Trophoblast cell (in vitro differentiated cells and primary cell): ENCODE results near the gene ARID3B.
"Not testable (repeated sequence)": the region's sequence is repeated elsewhere in the genome, so short reads cannot be mapped to it uniquely, and the experiment has no call there.

Experiments used
- DNase-seq, 2 donors: peaks; one replicate each; pipeline ENCODE4 v3.0.0-alpha.2; 2016
- H2AFZ ChIP-seq: 2 replicates; pipeline ENCODE4 v1.6.1; 2013; ENCODE audit warnings: low read length, moderate library complexity, mild to moderate bottlenecking; ENCODE audit not compliant: insufficient read depth, poor library complexity
- H2AK5ac ChIP-seq: 2 replicates; pipeline ENCODE4 v1.6.1; 2013; ENCODE audit warnings: mild to moderate bottlenecking, low read length
- H2BK120ac ChIP-seq: 2 replicates; pipeline ENCODE4 v1.6.1; 2013; ENCODE audit warnings: low read length, mild to moderate bottlenecking, moderate library complexity; ENCODE audit not compliant: insufficient read depth, poor library complexity
- H2BK12ac ChIP-seq: 2 replicates; pipeline ENCODE4 v1.6.1; 2013; ENCODE audit warnings: mild to moderate bottlenecking, low read length, moderate library complexity
- H2BK5ac ChIP-seq: 2 replicates; pipeline ENCODE4 v1.6.1; 2013; ENCODE audit warnings: low read length, low read depth, moderate library complexity, mild to moderate bottlenecking; ENCODE audit not compliant: poor library complexity
- H3K14ac ChIP-seq: 2 replicates; pipeline ENCODE4 v1.6.1; 2013; ENCODE audit warnings: mild to moderate bottlenecking, low read length
- H3K18ac ChIP-seq: 2 replicates; pipeline ENCODE4 v1.6.1; 2013; ENCODE audit warnings: mild to moderate bottlenecking, low read length
- H3K23ac ChIP-seq: 2 replicates; pipeline ENCODE4 v1.6.1; 2013; ENCODE audit warnings: low read length
- H3K27ac ChIP-seq: 2 replicates; pipeline ENCODE4 v1.5.1; 2013; ENCODE audit warnings: low read depth, mild to moderate bottlenecking, inconsistent platforms, low read length, moderate library complexity
- H3K27me3 ChIP-seq: 2 replicates; pipeline ENCODE4 v1.6.1; 2013; ENCODE audit warnings: inconsistent platforms, mild to moderate bottlenecking, low read length, moderate library complexity; ENCODE audit not compliant: insufficient read depth
- H3K36me3 ChIP-seq, 2 experiments: 1 replicate in 1 of 2; 2 replicates in 1 of 2; pipeline ENCODE4 v1.6.1; 2013; ENCODE audit warnings: low read length in 2 of 2, mild to moderate bottlenecking in 2 of 2, moderate library complexity in 1 of 2; ENCODE audit not compliant: insufficient read depth in 2 of 2, control insufficient read depth in 1 of 2
- H3K4ac ChIP-seq: 2 replicates; pipeline ENCODE4 v1.6.1; 2013; ENCODE audit warnings: low read depth, mild to moderate bottlenecking, low read length, moderate library complexity
- H3K4me1 ChIP-seq, 2 experiments: 1 replicate in 1 of 2; 2 replicates in 1 of 2; pipeline ENCODE4 v1.6.1; 2013; ENCODE audit warnings: low read length in 2 of 2, mild to moderate bottlenecking in 2 of 2, moderate library complexity in 1 of 2; ENCODE audit not compliant: insufficient read depth in 2 of 2, control insufficient read depth in 1 of 2
- H3K4me2 ChIP-seq: 2 replicates; pipeline ENCODE4 v1.6.1; 2013; ENCODE audit warnings: inconsistent platforms, mild to moderate bottlenecking, low read length, moderate library complexity
- H3K4me3 ChIP-seq: 2 replicates; pipeline ENCODE4 v1.5.1; 2013; ENCODE audit warnings: mild to moderate bottlenecking, low read depth, low read length, inconsistent platforms
- H3K79me1 ChIP-seq: one replicate; pipeline ENCODE4 v1.6.1; 2013; ENCODE audit warnings: low read length
- H3K79me2 ChIP-seq: 2 replicates; pipeline ENCODE4 v1.6.1; 2013; ENCODE audit warnings: low read length, mild to moderate bottlenecking; ENCODE audit not compliant: control insufficient read depth, insufficient read depth, poor library complexity
- H3K9ac ChIP-seq: 2 replicates; pipeline ENCODE4 v1.6.1; 2013; ENCODE audit warnings: mild to moderate bottlenecking, low read length
- H3K9me3 ChIP-seq: 2 replicates; pipeline ENCODE4 v1.6.1; 2013; ENCODE audit warnings: low read depth, mild to moderate bottlenecking, control low read depth, inconsistent platforms, low read length; ENCODE audit not compliant: insufficient read depth
- H4K12ac ChIP-seq: 2 replicates; pipeline ENCODE4 v1.6.1; 2013; ENCODE audit warnings: low read depth, mild to moderate bottlenecking, low read length, moderate library complexity
- H4K8ac ChIP-seq: 2 replicates; pipeline ENCODE4 v1.6.1; 2013; ENCODE audit warnings: low read depth, mild to moderate bottlenecking, low read length, moderate library complexity
- H4K91ac ChIP-seq: one replicate; pipeline ENCODE4 v1.6.1; 2013; ENCODE audit warnings: low read depth, mild to moderate bottlenecking, low read length, moderate library complexity
- WGBS: extraction: QIAGEN DNeasy Blood & Tissue Kit; methylation state at CpG from one replicate; pipeline ENCODE4 v1.1.7; 2013; ENCODE audit warnings: missing lambda C conversion rate; ENCODE audit not compliant: insufficient read length, insufficient coverage; ENCODE audit errors: extremely low coverage; 5-methylcytosine and 5-hydroxymethylcytosine counted together

Gene ARID3B

GRCh38 chr15:74539521-74539920 is 1.5 kb upstream of the ARID3B start:
- peak overlapping the region; percentile 25 for H4K91ac ChIP-seq
- H4K8ac ChIP-seq, H3K36me3 ChIP-seq, H3K4me2 ChIP-seq, H3K14ac ChIP-seq, H4K12ac ChIP-seq, DNase-seq, H3K79me1 ChIP-seq, H2AK5ac ChIP-seq, H3K27me3 ChIP-seq, H3K4me3 ChIP-seq, H3K27ac ChIP-seq, H3K9ac ChIP-seq, H2BK12ac ChIP-seq, H3K23ac ChIP-seq, H2AFZ ChIP-seq, H3K4ac ChIP-seq, H2BK5ac ChIP-seq, H2BK120ac ChIP-seq, H3K9me3 ChIP-seq, H3K18ac ChIP-seq: not testable (repeated sequence)
- WGBS: no CpG with 5 or more reads among the region's 12 CpGs
- H3K79me2 ChIP-seq: peaks cover 16% of the 10 kb centered on the region
- H3K4me1 ChIP-seq: peaks cover 4 to 13% of the 10 kb centered on the region in 2 experiments

GRCh38 chr15:74540161-74540760 is 759 bp upstream of the ARID3B start:
- peak overlapping the region; percentile 3 for H2BK12ac ChIP-seq
- peaks cover 10% of the 10 kb centered on the region for H3K79me1 ChIP-seq
- peaks cover 16% of the 10 kb centered on the region for H3K79me2 ChIP-seq
- no CpG with 5 or more reads among the region's 17 CpGs for WGBS
- H3K14ac ChIP-seq: peak overlapping the region; percentile 62
- peak overlapping the region; percentile 64 for H4K91ac ChIP-seq
- H2AFZ ChIP-seq: peak overlapping the region; percentile 14
- peaks cover 4 to 13% of the 10 kb centered on the region in 2 experiments for H3K4me1 ChIP-seq
- no peaks in the 10 kb centered on the region for H3K27me3 ChIP-seq
- H2BK120ac ChIP-seq: peak overlapping the region; percentile 19
- H2BK5ac ChIP-seq: peak overlapping the region; percentile 58
- no peaks in the 10 kb centered on the region for H3K9me3 ChIP-seq
- H4K8ac ChIP-seq: peak overlapping the region; percentile 75
- H3K18ac ChIP-seq: peak overlapping the region; percentile 30
- peak overlapping the region; percentile 87 for H2AK5ac ChIP-seq
- peaks cover 5 to 7% of the 10 kb centered on the region in 2 experiments for H3K36me3 ChIP-seq
- peak overlapping the region; percentile 65 for H3K27ac ChIP-seq
- H3K4me3 ChIP-seq: peak overlapping the region; percentile 93
- no peak for DNase-seq
- no peak overlapping the region for H3K23ac ChIP-seq
- H3K4ac ChIP-seq: peak overlapping the region; percentile 21
- H3K9ac ChIP-seq: peak overlapping the region; percentile 94
- peak overlapping the region; percentile 75 for H4K12ac ChIP-seq
- H3K4me2 ChIP-seq: peak overlapping the region; percentile 82

- peak overlapping the region; percentile 94 for H2AFZ ChIP-seq
Observed at GRCh38 chr15:74541494-74542165, 610 bp downstream of the ARID3B start.

DNA sequence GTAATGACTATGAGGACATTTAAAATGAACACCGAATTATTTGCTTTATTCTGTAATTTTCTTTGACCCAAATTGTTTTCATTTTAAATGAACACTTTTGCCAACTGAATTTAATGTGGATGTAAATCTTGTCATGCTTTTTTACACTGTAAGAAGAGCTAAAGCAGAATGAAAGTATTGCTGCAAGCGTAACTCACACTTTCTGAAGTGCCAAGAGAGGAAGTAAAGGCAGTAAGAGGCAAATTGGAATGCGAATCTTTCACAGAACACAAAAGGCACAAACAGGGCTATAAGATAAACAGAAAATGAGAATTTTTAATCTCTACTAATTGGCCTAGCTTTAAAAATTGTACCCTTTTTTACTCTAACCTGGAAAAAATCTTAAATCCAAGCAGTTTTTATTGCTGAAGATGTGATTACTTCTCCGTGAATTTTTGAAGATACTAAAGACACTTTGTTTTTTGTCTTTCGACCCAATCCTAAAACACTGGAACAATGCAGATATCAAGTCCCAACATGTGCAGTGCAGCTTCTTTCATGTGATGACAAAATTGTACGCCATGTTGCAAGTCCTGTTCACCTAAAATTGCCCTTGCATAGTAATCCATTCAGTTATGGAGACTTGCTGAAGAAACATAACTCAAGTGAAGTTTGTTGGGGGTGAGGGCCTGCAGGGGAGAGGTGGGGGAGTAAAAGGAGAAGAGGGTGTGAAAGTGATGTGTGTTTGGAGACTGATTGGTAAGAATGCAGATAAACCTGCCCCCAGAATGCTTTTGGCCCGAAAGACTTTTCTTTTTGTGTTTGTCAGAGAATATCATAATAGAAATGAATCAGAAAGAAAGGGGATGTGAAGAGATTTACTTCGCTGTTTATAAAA is 1.4 kb downstream of the ARID3B start:
- Histone ChIP-seq H3K18ac (no peak overlapping the region), H2BK12ac (peak overlapping the region; percentile 39), H4K8ac (no peak overlapping the region), H2BK5ac (no peak overlapping the region), H4K12ac (no peak overlapping the region), H3K23ac (no peak overlapping the region), H2BK120ac (no peak overlapping the region), H3K79me1 (peaks cover 10% of the 10 kb centered on the region), H3K27ac (no peak overlapping the region), H2AK5ac (no peak overlapping the region), H3K9me3 (no peaks in the 10 kb centered on the region), H2AFZ (no peak overlapping the region), H3K4me3 (no peak overlapping the region), H4K91ac (no peak overlapping the region), H3K79me2 (peaks cover 18% of the 10 kb centered on the region), H3K4me2 (peak overlapping the region; percentile 77), H3K4ac (peak overlapping the region; percentile 99), H3K27me3 (no peaks in the 10 kb centered on the region), H3K9ac (no peak overlapping the region), H3K14ac (no peak overlapping the region), H3K36me3 (peaks cover 17% of the 10 kb centered on the region in 2 experiments), H3K4me1 (peaks cover 4 to 13% of the 10 kb centered on the region in 2 experiments)
- no CpG with 5 or more reads among the region's 8 CpGs for WGBS
- DNase-seq: peak in 1 of 2 donors; percentile 41

More at GRCh38 chr15:74541494-74542165, 610 bp downstream of the ARID3B start:
- Histone ChIP-seq H3K9ac (peak overlapping the region; percentile 76), H2BK12ac (no peak overlapping the region), H4K12ac (peak overlapping the region; percentile 87), H3K18ac (peak overlapping the region; percentile 95), H3K4me3 (peak overlapping the region; percentile 85), H3K4ac (peak overlapping the region; percentile 99), H4K91ac (peak overlapping the region; percentile 92), H3K79me2 (peaks cover 18% of the 10 kb centered on the region), H3K27ac (peak overlapping the region; percentile 87), H2BK5ac (peak overlapping the region; percentile 93), H3K79me1 (peaks cover 10% of the 10 kb centered on the region), H3K14ac (peak overlapping the region; percentile 95), H4K8ac (peak overlapping the region; percentile 94), H3K9me3 (no peaks in the 10 kb centered on the region), H3K4me1 (peaks cover 4 to 14% of the 10 kb centered on the region in 2 experiments), H3K4me2 (peak overlapping the region; percentile 77), H2AK5ac (peak overlapping the region; percentile 23), H3K36me3 (peaks cover 14 to 17% of the 10 kb centered on the region in 2 experiments), H3K23ac (no peak overlapping the region), H2BK120ac (peak overlapping the region; percentile 94), H3K27me3 (no peaks in the 10 kb centered on the region)
- WGBS: no CpG with 5 or more reads among the region's 21 CpGs
- peak; percentile 80 for DNase-seq
